Measurements from ENCODE around the gene PPP1CA. TPM values are rescaled to one million over a fixed set of nuclear protein-coding genes. Genes with fewer than 3 reads are reported as not detected.

Gene PPP1CA
- polyA plus RNA-seq, 3 donors: 209 to 551 (median 461) TPM

GRCh38 chr11:67356387-67356863 lies 45.2 kb downstream of the PPP1CA start:
- intact Hi-C loops (cut with micrococcal nuclease): loop anchor here in 1 of 2 donors (2.0 kb wide), 1 partner anchor 14 kb away; no protein-coding TSS in a partner anchor
- no peak for TF ChIP-seq CTCF (IDR thresholded peaks at IDR 0.05)
- Mint-ChIP-seq H3K27me3 (ENCODE audit: low read depth in 3 of 3) (peaks cover 2 to 6% (median 4%) of the 10 kb centered on the region in 3 donors), H3K36me3 (peaks cover 4 to 6% of the 10 kb centered on the region in 2 donors), H3K9me3 (peaks cover 0 to 2% (median 0%) of the 10 kb centered on the region in 7 donors), H3K27ac (peak overlapping the region; percentile 96 to 99 (median 97)), H3K4me1 (peaks cover 64% of the 10 kb centered on the region), H3K4me3 (peak overlapping the region; percentile 14 to 61)
- H3K9ac ChIP-seq (ENCODE audit: insufficient read depth, low read length, poor library complexity, severe bottlenecking): peak overlapping the region; percentile 43
- H3K4me3 ChIP-seq (replicated peaks in 1 of 3; ENCODE audit: low read depth in 2 of 3, low read length in 3 of 3): peak overlapping the region in 1 of 3 experiments; percentile 35
- no peaks in the 10 kb centered on the region for H4K20me1 ChIP-seq (ENCODE audit: insufficient read depth, low read length)
- H3K27ac ChIP-seq (ENCODE audit: low read depth in 1 of 2, low read length in 2 of 2): peak overlapping the region; percentile 86 to 99
- H3K4me1 ChIP-seq (ENCODE audit: control insufficient read depth in 1 of 2, insufficient read depth in 2 of 2, low read length in 2 of 2): peaks cover 69 to 75% of the 10 kb centered on the region in 2 donors
- no peaks in the 10 kb centered on the region for H3K27me3 ChIP-seq (ENCODE audit: control insufficient read depth in 2 of 2, insufficient read depth in 2 of 2, low read length in 2 of 2)
- H2AFZ ChIP-seq (ENCODE audit: insufficient read depth, low read depth, low read length, poor library complexity, severe bottlenecking): peak overlapping the region; percentile 18
- H3K9me3 ChIP-seq (replicated peaks in 1 of 2; ENCODE audit: control insufficient read depth in 1 of 2, insufficient read depth in 1 of 2, low read length in 2 of 2): no peaks in the 10 kb centered on the region
- H3K36me3 ChIP-seq (replicated peaks in 1 of 2; ENCODE audit: control insufficient read depth in 1 of 2, insufficient read depth in 2 of 2, low read length in 2 of 2): no peaks in the 10 kb centered on the region
- peaks cover 31% of the 10 kb centered on the region for H3K79me2 ChIP-seq (ENCODE audit: insufficient read depth, low read length)
- peak overlapping the region; percentile 59 for H3K4me2 ChIP-seq (replicated peaks; ENCODE audit: extremely low read depth, low read length, poor library complexity, severe bottlenecking)
- no CpG with 5 or more reads among the region's 4 CpGs for WGBS (ENCODE audit: insufficient coverage)
- no peak for DNase-seq

GRCh38 chr11:67355794-67356386 lies 45.8 kb downstream of the PPP1CA start:
- intact Hi-C loops (cut with micrococcal nuclease): loop anchor here in 1 of 2 donors (2.0 kb wide), 1 partner anchor 15 kb away; no protein-coding TSS in a partner anchor
- H3K36me3 Mint-ChIP-seq: peaks cover 8 to 9% of the 10 kb centered on the region in 2 donors
- H3K4me3 Mint-ChIP-seq: no peak overlapping the region
- Histone ChIP-seq H3K36me3 (replicated peaks in 1 of 2; ENCODE audit: control insufficient read depth in 1 of 2, insufficient read depth in 2 of 2, low read length in 2 of 2) (no peaks in the 10 kb centered on the region), H3K9ac (ENCODE audit: insufficient read depth, low read length, poor library complexity, severe bottlenecking) (peak overlapping the region; percentile 43), H4K20me1 (ENCODE audit: insufficient read depth, low read length) (peaks cover 3% of the 10 kb centered on the region), H2AFZ (ENCODE audit: insufficient read depth, low read depth, low read length, poor library complexity, severe bottlenecking) (no peak overlapping the region), H3K4me2 (replicated peaks; ENCODE audit: extremely low read depth, low read length, poor library complexity, severe bottlenecking) (no peak overlapping the region), H3K27me3 (ENCODE audit: control insufficient read depth in 2 of 2, insufficient read depth in 2 of 2, low read length in 2 of 2) (no peaks in the 10 kb centered on the region), H3K79me2 (ENCODE audit: insufficient read depth, low read length) (peaks cover 34% of the 10 kb centered on the region), H3K4me1 (ENCODE audit: control insufficient read depth in 1 of 2, insufficient read depth in 2 of 2, low read length in 2 of 2) (peaks cover 74 to 80% of the 10 kb centered on the region in 2 donors), H3K4me3 (replicated peaks in 1 of 3; ENCODE audit: low read depth in 2 of 3, low read length in 3 of 3) (peak overlapping the region in 1 of 3 experiments; percentile 35), H3K27ac (ENCODE audit: low read depth in 1 of 2, low read length in 2 of 2) (peak overlapping the region; percentile 86 to 99), H3K9me3 (replicated peaks in 1 of 2; ENCODE audit: control insufficient read depth in 1 of 2, insufficient read depth in 1 of 2, low read length in 2 of 2) (no peaks in the 10 kb centered on the region)
- peaks cover 0 to 2% (median 0%) of the 10 kb centered on the region in 7 donors for H3K9me3 Mint-ChIP-seq
- DNase-seq: no peak
- H3K27me3 Mint-ChIP-seq (ENCODE audit: low read depth in 3 of 3): peaks cover 0 to 6% (median 4%) of the 10 kb centered on the region in 3 donors
- peak overlapping the region; percentile 50 to 99 (median 97) for H3K27ac Mint-ChIP-seq
- WGBS (ENCODE audit: insufficient coverage): 100% methylated on average over 1 of the region's 4 CpGs
- peaks cover 69% of the 10 kb centered on the region for H3K4me1 Mint-ChIP-seq
- TF ChIP-seq CTCF (IDR thresholded peaks at IDR 0.05): no peak

All from CD14-positive monocyte (primary cell).